Bronchial epithelial cell (primary cell): ENCODE measurements around the gene ELOVL1. TPM values are rescaled to one million over a fixed set of nuclear protein-coding genes. Genes with fewer than 3 reads are reported as not detected.

Experiments
- DNase-seq: peaks from one replicate; pipeline ENCODE4 v3.0.0-alpha.2; 2010; ENCODE audit warnings: low read depth
- FAIRE-seq: peaks from 2 replicates; lab custom pipeline; 2011; peaks lifted over from hg19 to GRCh38; lab: Jason Lieb, UNC
- H3K27me3 ChIP-seq: 2 replicates; pipeline ENCODE4 v1.5.1; 2011; ENCODE audit warnings: low read length; ENCODE audit not compliant: control insufficient read depth, insufficient read depth
- H3K36me3 ChIP-seq: 2 replicates; pipeline ENCODE4 v1.5.1; 2011; ENCODE audit warnings: low read length; ENCODE audit not compliant: control insufficient read depth, insufficient read depth
- H3K4me3 ChIP-seq: 2 replicates; pipeline ENCODE4 v1.5.1; 2011; ENCODE audit warnings: mild to moderate bottlenecking, low read depth, low read length, control low read depth
- total RNA-seq: library from RNA; depleted of rRNA; stranded (reverse); fragments of >200 nt; gene quantifications from 2 replicates; pipeline ENCODE4 v1.2.1, GENCODE V29; 2014
- TF ChIP-seq, protein P1 (sequence below): IDR thresholded peaks from 2 replicates; pipeline ENCODE4 v1.5.1; 2011; ENCODE audit warnings: mild to moderate bottlenecking, moderate library complexity, low read length, control low read depth, inconsistent platforms; ENCODE audit not compliant: insufficient read depth, severe bottlenecking

The ELOVL1 gene
- total RNA-seq, 1 donor from 2014 or later: 55.8 TPM

DNA sequence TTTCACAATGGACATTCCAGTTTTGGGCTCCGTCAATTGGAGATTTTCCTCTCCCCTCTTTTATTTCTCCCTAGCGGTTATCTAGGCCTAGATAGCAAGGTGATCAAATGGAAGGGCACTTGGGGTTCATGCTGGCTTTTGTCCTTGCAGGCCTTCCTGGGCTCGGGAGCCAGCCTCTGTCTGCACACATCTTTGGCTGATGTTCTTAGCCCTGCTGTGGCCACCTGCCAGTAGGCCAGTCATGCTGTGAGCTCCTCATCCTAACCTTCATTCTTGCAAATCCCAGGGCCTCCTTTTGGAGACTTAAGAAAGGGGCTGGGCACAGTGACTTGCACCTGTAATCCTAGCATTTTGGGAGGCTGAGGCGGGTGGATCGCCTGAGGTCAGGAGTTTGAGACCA is 53.6 kb downstream of the ELOVL1 start:
- H3K27me3 ChIP-seq: no peaks in the 10 kb centered on the region
- no peak overlapping the region for H3K4me3 ChIP-seq
- FAIRE-seq (no peak), DNase-seq (no peak)
- TF ChIP-seq, protein P1, sequence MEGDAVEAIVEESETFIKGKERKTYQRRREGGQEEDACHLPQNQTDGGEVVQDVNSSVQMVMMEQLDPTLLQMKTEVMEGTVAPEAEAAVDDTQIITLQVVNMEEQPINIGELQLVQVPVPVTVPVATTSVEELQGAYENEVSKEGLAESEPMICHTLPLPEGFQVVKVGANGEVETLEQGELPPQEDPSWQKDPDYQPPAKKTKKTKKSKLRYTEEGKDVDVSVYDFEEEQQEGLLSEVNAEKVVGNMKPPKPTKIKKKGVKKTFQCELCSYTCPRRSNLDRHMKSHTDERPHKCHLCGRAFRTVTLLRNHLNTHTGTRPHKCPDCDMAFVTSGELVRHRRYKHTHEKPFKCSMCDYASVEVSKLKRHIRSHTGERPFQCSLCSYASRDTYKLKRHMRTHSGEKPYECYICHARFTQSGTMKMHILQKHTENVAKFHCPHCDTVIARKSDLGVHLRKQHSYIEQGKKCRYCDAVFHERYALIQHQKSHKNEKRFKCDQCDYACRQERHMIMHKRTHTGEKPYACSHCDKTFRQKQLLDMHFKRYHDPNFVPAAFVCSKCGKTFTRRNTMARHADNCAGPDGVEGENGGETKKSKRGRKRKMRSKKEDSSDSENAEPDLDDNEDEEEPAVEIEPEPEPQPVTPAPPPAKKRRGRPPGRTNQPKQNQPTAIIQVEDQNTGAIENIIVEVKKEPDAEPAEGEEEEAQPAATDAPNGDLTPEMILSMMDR: no peak
- H3K36me3 ChIP-seq: no peaks in the 10 kb centered on the region

DNA sequence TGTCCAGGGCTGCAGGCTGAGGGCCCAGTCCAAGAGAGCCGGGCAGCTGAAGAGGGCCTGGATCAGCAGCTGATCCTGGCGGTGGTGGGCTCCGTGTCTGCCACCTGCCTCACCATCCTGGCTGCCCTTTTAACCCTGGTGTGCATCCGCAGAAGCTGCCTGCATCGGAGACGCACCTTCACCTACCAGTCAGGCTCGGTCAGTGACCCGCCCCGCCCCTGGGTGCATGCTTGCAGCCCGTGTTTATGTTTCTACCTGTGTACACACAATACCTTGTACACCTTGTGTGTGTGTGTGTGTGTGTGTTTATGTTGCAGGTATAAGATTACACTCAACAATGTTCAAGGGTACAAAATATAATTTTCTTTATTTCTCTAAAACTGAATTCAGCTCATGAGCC is 54.0 kb downstream of the ELOVL1 start:
- TF ChIP-seq, protein P1: no peak
- Histone ChIP-seq H3K36me3 (no peaks in the 10 kb centered on the region), H3K27me3 (no peaks in the 10 kb centered on the region), H3K4me3 (no peak overlapping the region)
- no peak for DNase-seq
- no peak for FAIRE-seq

Other genes starting within 250 kb of the ELOVL1 start
- gene EBNA1BP2, start 195.7 kb downstream of the ELOVL1 start, total RNA-seq: 161 and 186 TPM in 2 replicates
- under 0.01 TPM in 1 of 2 replicates, not detected in the other for gene CFAP57, start 195.7 kb downstream of the ELOVL1 start, total RNA-seq
- 9.5 and 23.9 TPM in 2 replicates for gene TMEM125, start 98.0 kb downstream of the ELOVL1 start, total RNA-seq
- gene C1orf210, start 82.4 kb downstream of the ELOVL1 start, total RNA-seq: 3.4 and 11.4 TPM in 2 replicates
- gene TIE1, start 67.0 kb downstream of the ELOVL1 start, total RNA-seq: 0.53 TPM in 1 of 2 replicates, not detected in the other
- gene MPL, start 30.2 kb downstream of the ELOVL1 start, total RNA-seq: not detected in 2 replicates
- gene CDC20, start 9.0 kb downstream of the ELOVL1 start, total RNA-seq: 2.6 and 3.1 TPM in 2 replicates
- 78.1 and 83.2 TPM in 2 replicates for gene MED8, start 21.8 kb upstream of the ELOVL1 start, total RNA-seq
- gene SZT2, start 21.9 kb upstream of the ELOVL1 start, total RNA-seq: 12.6 and 16.5 TPM in 2 replicates
- gene HYI, start 85.9 kb upstream of the ELOVL1 start, total RNA-seq: 21.8 and 28.7 TPM in 2 replicates
- gene PTPRF, start 162.9 kb upstream of the ELOVL1 start, total RNA-seq: 127 and 202 TPM in 2 replicates